T-helper 2 cell treated with Interferon-gamma antibody and Interleukin-4, amounts not matched to agents 100 ng/mL and 5 ng/mL, for 36 hours (primary cell): ENCODE measurements around the gene AP5M1. TPM values are rescaled to one million over a fixed set of nuclear protein-coding genes. Genes with fewer than 3 reads are reported as not detected.
"Not testable (repeated sequence)": the region's sequence is repeated elsewhere in the genome, so short reads cannot be mapped to it uniquely, and the experiment has no call there.

ENCODE experiments used
- intact Hi-C: fragments of 100-400 bp; cut with micrococcal nuclease; formaldehyde crosslinking; loops from one replicate; pipeline ENCODE4 v1.15.1; 2023
- total RNA-seq: library from RNA; stranded (reverse); gene quantifications from 2 replicates; pipeline ENCODE4 v1.2.3, GENCODE V29; 2022

AP5M1 gene
- total RNA-seq, 1 donor from 2014 or later = 52.7 TPM

DNA sequence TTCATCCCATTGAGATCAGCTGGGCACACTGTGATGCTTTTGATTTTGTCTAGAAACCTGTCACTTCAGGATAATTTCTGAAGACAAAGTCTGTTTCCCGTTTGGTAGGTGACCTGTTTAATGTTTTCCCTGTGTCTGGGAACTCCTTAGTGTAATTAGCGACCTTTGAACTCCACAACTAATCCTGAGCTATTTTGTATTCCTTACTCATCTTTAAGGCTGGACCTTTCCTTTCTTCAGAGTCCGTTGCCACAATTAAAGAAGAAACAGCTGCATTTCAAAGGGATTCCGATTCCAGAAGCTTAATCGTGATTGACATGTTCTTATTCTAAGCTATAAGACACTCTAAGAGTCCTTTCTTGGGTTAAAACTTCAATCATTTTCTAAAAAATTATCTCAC, 22.0 kb downstream of the AP5M1 start:
- intact Hi-C loops = loop anchor here (5.0 to 10.0 kb wide), 2 partner anchors 226 to 798 kb away; no protein-coding TSS in a partner anchor

DNA sequence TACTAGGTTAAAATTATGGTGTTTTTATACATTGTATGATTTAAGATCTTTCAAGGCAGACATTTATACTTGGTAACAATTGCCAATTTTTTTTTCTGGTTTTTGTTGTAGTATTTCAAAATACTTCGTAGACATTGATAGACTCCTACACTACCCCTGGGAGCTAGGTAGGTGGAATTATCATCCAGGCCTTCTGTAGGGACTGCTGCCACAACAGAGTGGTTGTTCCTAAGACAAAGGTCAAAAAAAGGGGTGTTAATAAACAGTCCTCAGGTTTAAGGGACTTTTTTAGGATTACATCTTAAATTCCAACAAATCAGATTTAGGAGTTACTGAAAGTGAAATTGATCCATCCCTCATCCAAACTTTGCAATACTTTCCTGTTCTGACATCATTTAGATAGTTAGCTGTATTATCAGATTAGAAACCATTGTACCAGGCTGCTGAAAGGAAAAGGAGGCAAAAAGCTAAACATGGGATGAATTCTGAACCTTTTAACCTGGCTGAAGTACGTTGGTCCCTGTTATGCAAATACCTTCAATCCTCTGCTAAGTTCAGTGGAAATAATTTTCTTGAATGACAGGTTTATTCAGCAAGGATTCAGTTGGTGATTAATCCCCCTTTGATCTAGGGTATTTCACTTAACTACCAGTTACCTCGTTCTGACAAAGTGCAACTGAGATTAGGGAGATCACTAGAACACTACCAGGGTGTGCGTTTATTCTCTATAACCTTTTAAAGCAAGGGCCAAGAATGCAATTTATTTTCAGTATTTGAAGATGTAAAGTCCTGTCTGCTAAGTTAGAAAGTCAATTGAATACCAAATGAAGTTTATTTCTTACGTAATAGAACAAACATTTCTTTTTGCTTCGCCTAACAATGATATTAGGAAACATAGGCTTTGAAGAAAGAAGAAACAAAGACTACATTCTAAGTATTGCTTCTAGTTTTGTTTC, 23.2 kb downstream of the AP5M1 start:
- intact Hi-C loops = loop anchor here (5.0 to 10.0 kb wide), 2 partner anchors 227 to 800 kb away; no protein-coding TSS in a partner anchor

DNA sequence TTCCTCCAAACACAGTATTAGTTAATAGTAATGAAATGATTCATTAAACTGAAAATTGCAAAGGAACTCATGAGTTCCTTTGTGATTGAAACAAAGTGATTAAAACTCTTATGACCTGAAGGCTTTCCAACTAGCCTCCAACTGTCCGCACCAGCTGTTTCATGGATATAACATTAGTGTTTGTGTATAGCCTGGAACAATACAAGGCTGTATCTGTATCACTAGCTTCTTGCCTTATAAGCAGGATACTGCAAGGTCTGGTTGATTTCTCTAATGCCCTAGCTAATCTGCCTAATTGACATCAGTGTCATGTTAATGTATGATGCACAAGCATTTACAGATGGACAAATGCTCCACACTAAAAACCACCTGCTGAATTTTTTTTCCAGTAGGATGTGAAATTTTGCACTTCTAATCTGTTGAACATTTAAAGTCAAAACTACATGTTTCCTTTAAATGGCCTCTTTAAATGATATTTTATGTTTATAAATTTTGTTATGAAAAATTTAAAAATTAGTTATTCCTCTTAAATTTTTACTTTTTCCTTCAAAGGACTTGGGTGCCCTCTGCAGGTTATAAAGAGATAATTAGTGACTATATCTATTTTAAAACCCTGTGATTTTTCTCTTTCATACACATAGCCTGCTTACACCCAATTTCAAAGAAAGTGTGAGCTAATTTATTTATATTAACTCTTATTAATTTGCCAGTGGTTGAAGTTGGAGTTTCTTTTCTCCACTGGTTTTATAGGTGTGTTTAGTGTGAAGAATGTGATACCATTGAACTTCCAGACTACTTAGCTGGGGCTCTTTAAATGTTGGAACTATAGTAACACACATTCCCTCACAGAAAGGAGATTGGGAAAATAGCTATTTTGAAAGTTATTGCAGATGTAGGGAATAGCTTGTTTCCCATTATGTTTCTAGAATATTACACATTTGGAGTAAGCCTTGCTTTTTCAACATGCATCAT, 25.4 kb downstream of the AP5M1 start:
- intact Hi-C loops = loop anchor here (5.0 to 10.0 kb wide), 2 partner anchors 229 to 802 kb away; no protein-coding TSS in a partner anchor

GRCh38 chr14:57295239-57295638, 26.5 kb downstream of the AP5M1 start:
- intact Hi-C loops = loop anchor here (10.0 kb wide), 1 partner anchor 230 kb away; no protein-coding TSS in a partner anchor

- intact Hi-C loops = loop anchor here (10.0 kb wide), 1 partner anchor 233 kb away; no protein-coding TSS in a partner anchor
Observed at GRCh38 chr14:57297852-57298251, 29.1 kb downstream of the AP5M1 start.

GRCh38 chr14:57299511-57299910, 30.7 kb downstream of the AP5M1 start:
- intact Hi-C loops = loop anchor here (10.0 kb wide), 1 partner anchor 235 kb away; no protein-coding TSS in a partner anchor

DNA sequence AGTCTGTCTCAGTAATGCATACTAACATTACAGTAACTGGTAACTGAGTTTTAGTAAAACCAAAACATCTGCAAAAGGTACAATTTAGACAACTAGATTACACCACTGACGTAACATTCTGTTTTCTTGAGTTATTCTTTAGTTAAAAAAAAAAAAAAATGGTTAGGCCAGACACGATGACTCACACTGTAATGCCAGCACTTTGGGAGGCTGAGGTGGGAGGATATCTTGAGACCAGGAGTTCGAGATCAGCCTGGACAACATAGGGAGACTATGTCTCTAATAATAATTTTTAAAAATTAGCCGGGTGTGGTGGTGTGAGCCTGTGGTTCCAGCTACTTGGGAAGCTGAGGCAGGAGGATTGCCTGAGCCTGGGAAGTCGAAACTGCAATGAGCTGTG, 34.1 kb downstream of the AP5M1 start:
- intact Hi-C loops = no loop called here

GRCh38 chr14:57314396-57315089, 45.8 kb downstream of the AP5M1 start:
- intact Hi-C loops = loop anchor here (5.0 to 10.0 kb wide), 2 partner anchors 500 to 652 kb away; partner anchors contain the start of gene OTX2

DNA sequence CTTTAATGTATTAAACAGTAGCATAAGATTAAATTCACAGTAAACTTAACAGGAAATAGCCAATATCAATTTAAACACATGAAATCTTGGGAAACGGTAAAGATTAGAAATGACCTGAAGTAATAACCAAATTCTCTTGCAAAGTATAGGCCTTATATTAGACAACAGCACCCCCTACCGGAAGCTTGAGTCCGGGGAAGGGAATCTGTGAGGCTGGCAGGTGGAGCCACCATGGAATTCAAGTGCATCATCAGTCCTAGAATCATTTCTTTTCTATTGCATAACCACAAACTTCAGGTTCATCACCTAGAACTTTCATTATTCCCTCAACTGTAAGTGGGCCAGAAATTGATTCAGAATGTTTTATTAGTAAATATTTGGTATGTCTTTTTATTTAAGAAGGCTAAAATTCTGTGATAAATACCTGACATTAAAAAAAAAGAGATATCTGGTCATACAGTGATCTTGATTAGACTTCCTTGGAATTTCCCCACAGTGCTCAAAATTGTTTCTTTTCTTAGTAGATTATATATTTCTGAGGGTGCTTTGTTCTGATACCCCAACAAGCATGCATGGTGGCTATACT, 48.6 kb downstream of the AP5M1 start:
- intact Hi-C loops = loop anchor here (1.0 to 10.0 kb wide), 3 partner anchors 503 to 827 kb away; partner anchors contain the start of gene OTX2

DNA sequence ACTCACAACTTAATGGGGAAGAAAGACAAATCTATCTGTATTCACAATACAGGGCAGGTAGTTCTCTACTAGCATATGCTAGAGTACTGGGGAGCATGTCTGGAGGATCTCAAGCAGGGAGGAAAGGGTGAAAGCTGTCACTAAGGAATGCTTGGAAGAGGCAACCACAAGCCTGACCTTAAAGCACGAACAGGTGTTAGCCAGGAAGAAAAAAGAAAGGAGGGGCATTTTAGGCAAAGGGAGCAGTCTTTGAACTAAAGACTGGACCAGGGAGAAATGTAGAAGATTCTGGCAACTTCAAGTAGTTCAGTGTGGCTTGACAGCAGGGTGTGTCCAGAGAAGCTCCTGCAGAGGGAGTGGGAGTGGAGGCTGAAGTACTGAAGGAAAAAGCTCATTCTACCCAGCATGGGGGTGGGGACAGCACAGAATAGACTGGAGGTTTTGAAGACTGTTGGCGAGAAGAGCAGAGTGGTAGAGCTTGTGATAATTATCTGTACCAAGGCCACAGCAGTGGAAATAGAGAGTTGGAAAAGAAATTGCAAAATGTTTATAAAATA, 50.9 kb downstream of the AP5M1 start:
- intact Hi-C loops = loop anchor here (5.0 to 10.0 kb wide), 2 partner anchors 505 to 657 kb away; partner anchors contain the start of gene OTX2

- intact Hi-C loops = no loop called here
Observed at GRCh38 chr14:57323721-57324120, 55.0 kb downstream of the AP5M1 start.

- intact Hi-C loops = no loop called here
Observed at GRCh38 chr14:57326253-57326652, 57.5 kb downstream of the AP5M1 start.

DNA sequence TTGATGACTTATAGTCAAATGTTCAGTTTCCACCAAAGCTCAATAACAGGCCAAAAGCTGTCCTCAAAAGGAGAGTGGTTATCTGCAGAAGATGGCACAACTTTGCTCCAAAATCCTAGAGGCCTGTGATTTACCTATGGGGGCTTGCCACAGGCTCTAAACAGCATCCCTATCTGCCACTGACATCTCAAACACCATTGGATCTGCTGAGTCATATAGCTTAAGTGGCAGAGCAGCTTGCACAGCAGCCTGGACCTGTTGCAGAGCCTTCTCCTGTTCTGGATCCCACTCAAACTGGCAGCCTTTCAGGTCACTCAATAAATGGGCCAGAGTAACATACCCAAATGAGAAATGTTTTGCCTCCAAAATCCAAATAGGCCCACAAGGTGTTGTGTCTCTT, 61.1 kb downstream of the AP5M1 start:
- intact Hi-C loops = no loop called here

DNA sequence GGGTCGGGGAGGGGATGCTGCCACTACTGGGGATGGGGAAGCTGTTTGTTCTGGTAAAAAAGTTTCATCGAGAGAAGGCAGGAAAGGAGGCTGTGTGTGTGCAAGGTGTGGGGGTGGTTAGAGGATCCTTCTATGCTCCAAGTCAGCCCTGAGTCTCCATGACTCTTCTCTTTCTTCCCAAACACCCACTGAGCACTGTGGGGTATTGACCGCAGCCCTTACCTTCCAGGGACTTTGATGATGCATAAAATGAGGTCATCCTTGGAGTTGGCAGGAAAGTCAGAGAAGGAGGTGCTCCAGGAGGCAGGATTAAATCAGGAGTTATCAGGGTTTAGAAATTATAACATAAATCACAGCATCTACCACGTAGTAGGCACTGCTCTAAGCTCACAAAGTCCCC, 63.7 kb downstream of the AP5M1 start:
- intact Hi-C loops = not testable (repeated sequence)

GRCh38 chr14:57333726-57334125, 65.0 kb downstream of the AP5M1 start:
- intact Hi-C loops = not testable (repeated sequence)

- intact Hi-C loops = not testable (repeated sequence)
Observed at GRCh38 chr14:57343545-57344297, 75.0 kb downstream of the AP5M1 start.

DNA sequence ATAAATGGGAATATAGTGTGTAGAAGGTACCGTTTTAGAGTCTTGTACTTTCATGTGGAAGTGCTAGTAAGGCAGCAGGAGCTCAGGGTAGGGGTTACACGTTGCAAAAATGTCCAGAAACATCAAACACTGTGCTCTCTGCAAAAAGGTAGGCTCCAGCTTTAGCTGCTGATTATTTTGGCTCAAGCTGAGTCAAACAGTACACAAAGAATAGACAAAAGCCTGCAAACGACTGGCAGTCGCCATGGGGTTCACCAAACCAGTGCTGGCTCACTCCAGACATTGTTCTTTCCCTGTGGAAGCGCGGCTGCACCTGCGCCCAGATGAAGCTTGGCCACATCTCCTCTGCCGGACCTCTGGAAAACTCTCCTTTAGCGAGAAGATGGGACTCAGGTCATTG, 76.3 kb downstream of the AP5M1 start:
- intact Hi-C loops = no loop called here

GRCh38 chr14:57346741-57347140, 78.0 kb downstream of the AP5M1 start:
- intact Hi-C loops = no loop called here
